Heart left ventricle (tissue), 16 donors: ENCODE results near the gene FSTL4. TPM values are rescaled to one million over a fixed set of nuclear protein-coding genes. Genes with fewer than 3 reads are reported as not detected.

Experiments
- ATAC-seq, 4 donors: fragments of 200-7000 bp; cut with Tn5 transposase; one replicate each; pipeline ENCODE4 v1.9.1; 2020 to 2022; ENCODE audit warnings: moderate library complexity in 4 of 4, mild to moderate bottlenecking in 3 of 4, moderate number of reproducible peaks in 1 of 4
- DNase-seq, 5 donors: peaks; one replicate each; pipeline ENCODE4 v3.0.0-alpha.2; 2020
- H3K27ac ChIP-seq, 12 donors: fragments of 200-600 bp; sonication (generic) in 4 of 12; one replicate each; pipeline versions ENCODE4 v1.5.0 to v1.8.0; 2016 to 2022; ENCODE audit warnings: mild to moderate bottlenecking in 2 of 12
- H3K27me3 ChIP-seq, 9 donors: fragments of 200-600 bp; sonication (generic) in 2 of 9; one replicate each; pipeline versions ENCODE4 v1.5.1 to v1.8.0; 2016 to 2022; ENCODE audit warnings: mild to moderate bottlenecking in 3 of 9
- H3K36me3 ChIP-seq, 9 donors: fragments of 200-600 bp; sonication (generic) in 2 of 9; one replicate each; pipeline versions ENCODE4 v1.5.0 to v1.8.0; 2018 to 2022; ENCODE audit warnings: mild to moderate bottlenecking in 2 of 9
- H3K4me1 ChIP-seq, 12 donors: fragments of 200-600 bp; sonication (generic) in 4 of 12; one replicate each; pipeline versions ENCODE4 v1.5.0 to v1.8.0; 2016 to 2022; ENCODE audit warnings: mild to moderate bottlenecking in 3 of 12
- H3K4me3 ChIP-seq, 12 donors: fragments of 200-600 bp; sonication (generic) in 4 of 12; one replicate each; pipeline versions ENCODE4 v1.5.0 to v1.8.0; 2017 to 2022; ENCODE audit warnings: mild to moderate bottlenecking in 9 of 12, moderate library complexity in 4 of 12
- H3K9me3 ChIP-seq, 12 donors: fragments of 200-600 bp; sonication (generic) in 4 of 12; one replicate each; pipeline versions ENCODE4 v1.5.0 to v1.8.0; 2016 to 2022; ENCODE audit warnings: mild to moderate bottlenecking in 1 of 12
- CTCF ChIP-seq, 12 donors: fragments of 200-600 bp; sonication (generic) in 4 of 12; IDR thresholded peaks; one replicate each; pipeline versions ENCODE4 v1.5.0 to v1.8.0; 2018 to 2022; ENCODE audit warnings: antibody characterized with exemption in 12 of 12, mild to moderate bottlenecking in 5 of 12
- POLR2A ChIP-seq, 2 donors: fragments of 450-650 bp; IDR thresholded peaks; one replicate each; pipeline ENCODE4 v1.6.1; 2017; ENCODE audit warnings: antibody characterized with exemption in 2 of 2, mild to moderate bottlenecking in 2 of 2, moderate library complexity in 2 of 2
- WGBS, 4 donors: extraction: QIAGEN DNeasy Blood & Tissue Kit in 2 of 4; methylation state at CpG; one replicate each; pipeline versions ENCODE4 v1.1.5 to v1.1.7; 2013 to 2018; 5-methylcytosine and 5-hydroxymethylcytosine counted together
- intact Hi-C, 10 donors: fragments of 100-400 bp; cut with DNase I; formaldehyde crosslinking; loops; one replicate each; pipeline versions ENCODE4 v1.11.1 to v1.14.2; 2022
- polyA plus RNA-seq, 2 donors: library from polyadenylated mRNA; stranded (reverse); fragments of 200-250 nt; gene quantifications; one replicate each; pipeline ENCODE4 v1.2.3, GENCODE V29; 2013
- total RNA-seq, 9 donors: library from RNA; depleted of rRNA in 2 of 9; stranded (reverse); fragments of >200 nt in 2 of 9; fragmentation: NEBNext Ultra II Directional in 3 of 9; extraction: Animal tissue kit (Norgen Biotek cat#: 25700) in 3 of 9; gene quantifications; one replicate each; pipeline versions ENCODE4 v1.1.0 to v1.2.4, GENCODE V29; 2016 to 2023
- donor health status: ischemic (EF 13 %, LVEDD 7.1; RV severe dilation, severe dysfunction).
- donor health status: healthy with polysubstance abuse.
- donor health status: DM: no; HTN: yes; CAD: no.
- donor health status: DM: no; HTN: no; CAD: no.
- donor health status: ischemic (EF 25% LVEDD 6.9; RV normal size, moderate dysfunction).
- donor health status: ischemic (EF 25% LVEDD 5.7; RV mildly dilated, moderate dysfunction).
- donor health status: healthy.
- donor health status: DM: yes; HTN: yes; CAD: no.
- donor health status: ischemic (EF 35%, LVEDD 5.7; RV mildly dilated, moderate dysfunction).
- donor health status: nonischemic (EF 11% LVEDD 7.7; RV severe dilation, severe dysfunction).
- donor health status: DM: yes; HTN: yes; CAD: no.
- donor health status: PGD.
- donor health status: ischemic (EF 29% LVEDD 5.4; RV normal size, mild dysfunction).
- donor health status: nonischemic (EF 23%, LVEDD 6.1; RV moderate dilation, normal function).

Gene FSTL4
- total and polyA plus RNA-seq, 11 donors: 0.01 to 0.39 (median 0.17) TPM; not detected in 6

DNA sequence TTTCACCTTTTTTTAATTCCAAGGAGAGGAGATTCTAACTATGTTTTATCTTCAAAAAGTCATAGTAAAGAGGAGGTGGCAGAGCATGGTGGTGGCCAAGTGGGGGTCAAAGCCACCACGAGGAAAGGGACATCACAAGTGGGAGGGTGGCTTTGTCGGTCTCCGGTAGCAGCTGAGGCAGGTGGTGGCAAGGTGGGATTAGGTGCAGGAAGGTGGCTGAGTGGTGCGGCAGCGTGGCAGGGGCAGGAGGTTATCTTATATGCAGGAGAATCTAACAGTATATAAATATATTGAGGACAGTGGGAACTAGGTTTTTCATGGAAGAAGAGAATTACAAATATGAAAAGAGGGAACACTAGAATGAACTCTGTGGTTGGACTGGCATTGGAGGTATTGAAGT lies 196.8 kb downstream of the FSTL4 start:
- ATAC-seq (no peak), DNase-seq (no peak)
- 80 to 83% (median 81%) methylated on average over 5 of the region's 5 CpGs for WGBS, 4 donors
- H3K9me3 ChIP-seq: no peaks in the 10 kb centered on the region
- no peak overlapping the region for H3K27ac ChIP-seq
- no peak overlapping the region for H3K4me3 ChIP-seq
- no peak for TF ChIP-seq CTCF (IDR thresholded peaks at IDR 0.05)
- TF ChIP-seq POLR2A (IDR thresholded peaks at IDR 0.05): no peak
- H3K36me3 ChIP-seq: no peaks in the 10 kb centered on the region
- intact Hi-C loops: no loop called here
- H3K4me1 ChIP-seq: no peaks in the 10 kb centered on the region
- peaks cover 0 to 29% (median 4%) of the 10 kb centered on the region in 9 donors for H3K27me3 ChIP-seq

DNA sequence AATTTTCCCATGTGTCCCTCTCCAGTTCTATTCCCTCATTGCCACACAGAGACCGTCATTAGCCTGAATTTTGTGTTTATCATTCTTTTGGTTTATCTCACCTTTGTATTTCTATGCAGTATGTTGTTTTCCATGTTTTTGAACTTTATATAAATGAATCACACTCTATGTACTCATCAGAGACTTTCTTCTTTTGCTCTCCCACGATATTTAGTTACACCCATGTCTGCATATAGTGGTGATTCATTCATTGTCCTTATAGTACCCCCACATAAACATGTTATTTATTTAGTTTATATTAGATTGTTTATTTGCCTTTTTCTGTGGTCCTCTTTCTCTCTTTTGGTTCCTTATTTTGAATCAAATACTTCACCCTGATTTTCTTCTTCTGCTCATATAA lies 199.7 kb downstream of the FSTL4 start:
- H3K36me3 ChIP-seq: no peaks in the 10 kb centered on the region
- ATAC-seq (no peak), DNase-seq (no peak)
- TF ChIP-seq CTCF (IDR thresholded peaks at IDR 0.05): no peak
- no peak for TF ChIP-seq POLR2A (IDR thresholded peaks at IDR 0.05)
- no peaks in the 10 kb centered on the region for H3K9me3 ChIP-seq
- H3K27me3 ChIP-seq: peaks cover 0 to 35% (median 4%) of the 10 kb centered on the region in 9 donors
- 69 to 82% (median 74%) methylated on average over 2 of the region's 2 CpGs for WGBS, 4 donors
- no peaks in the 10 kb centered on the region for H3K4me1 ChIP-seq
- no peak overlapping the region for H3K27ac ChIP-seq
- no peak overlapping the region for H3K4me3 ChIP-seq
- intact Hi-C loops: no loop called here

GRCh38 chr5:133410335-133410828 lies 202.0 kb downstream of the FSTL4 start:
- H3K4me1 ChIP-seq: no peaks in the 10 kb centered on the region
- no peak for TF ChIP-seq CTCF (IDR thresholded peaks at IDR 0.05)
- no peak for TF ChIP-seq POLR2A (IDR thresholded peaks at IDR 0.05)
- 77 to 87% (median 79%) methylated on average over 12 of the region's 12 CpGs for WGBS, 4 donors
- peak in 1 of 5 donors; percentile 1 for DNase-seq
- H3K27me3 ChIP-seq: peaks cover 0 to 38% (median 4%) of the 10 kb centered on the region in 9 donors
- H3K9me3 ChIP-seq: no peaks in the 10 kb centered on the region
- intact Hi-C loops: no loop called here
- no peak for ATAC-seq
- H3K4me3 ChIP-seq: no peak overlapping the region
- H3K36me3 ChIP-seq: no peaks in the 10 kb centered on the region
- H3K27ac ChIP-seq: no peak overlapping the region

- H3K4me1 ChIP-seq: no peaks in the 10 kb centered on the region
- H3K4me3 ChIP-seq: no peak overlapping the region
- TF ChIP-seq POLR2A (IDR thresholded peaks at IDR 0.05): no peak
- no peak for TF ChIP-seq CTCF (IDR thresholded peaks at IDR 0.05)
- ATAC-seq (no peak), DNase-seq (no peak)
- H3K9me3 ChIP-seq: no peaks in the 10 kb centered on the region
- WGBS, 4 donors: 85 to 93% (median 90%) methylated on average over 3 to 6 of the region's 6 CpGs
- peaks cover 0 to 34% (median 4%) of the 10 kb centered on the region in 9 donors for H3K27me3 ChIP-seq
- intact Hi-C loops: no loop called here
- H3K27ac ChIP-seq: no peak overlapping the region
- H3K36me3 ChIP-seq: no peaks in the 10 kb centered on the region
Observed at GRCh38 chr5:133409210-133409674, 203.1 kb downstream of the FSTL4 start.
